ENCODE measurements around the gene CNNM1.

DNA sequence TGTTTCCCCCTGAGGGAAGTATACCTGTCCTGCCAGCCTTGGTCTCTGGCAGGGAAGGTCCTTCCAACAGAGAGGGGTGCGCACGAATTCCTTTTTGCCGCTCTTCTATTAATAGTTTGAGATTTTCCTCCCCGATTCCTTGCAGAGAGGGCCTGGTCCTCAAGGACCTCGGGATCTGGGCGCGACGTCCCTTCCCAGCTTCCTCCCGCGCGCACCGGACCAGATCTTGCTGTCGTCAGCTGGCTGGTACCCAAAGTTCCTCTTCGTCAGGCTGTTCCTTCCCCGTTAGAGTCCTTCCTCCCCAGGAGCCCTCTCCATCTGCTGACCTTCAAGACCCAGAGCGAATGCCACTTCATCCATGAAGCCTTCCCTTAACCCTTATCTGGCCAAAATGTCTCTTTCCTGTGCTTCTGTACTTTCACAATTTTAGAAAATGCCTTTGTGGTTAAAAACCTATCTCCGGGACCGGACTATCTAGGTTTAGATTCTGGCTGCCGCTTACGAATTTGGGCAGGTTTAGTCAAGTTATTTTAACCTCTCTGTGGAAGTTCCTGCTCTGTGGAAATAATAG lies 102.1 kb downstream of the CNNM1 start:
- TF ChIP-seq CTCF (conservative IDR thresholded peaks at IDR 0.05; ENCODE audit: low read length) = no peak
- no peak for TF ChIP-seq EZH2phosphoT487 (IDR thresholded peaks at IDR 0.05; ENCODE audit: borderline replicate concordance, low read depth, low read length)
